ENCODE measurements around the gene MYEOV.

DNA sequence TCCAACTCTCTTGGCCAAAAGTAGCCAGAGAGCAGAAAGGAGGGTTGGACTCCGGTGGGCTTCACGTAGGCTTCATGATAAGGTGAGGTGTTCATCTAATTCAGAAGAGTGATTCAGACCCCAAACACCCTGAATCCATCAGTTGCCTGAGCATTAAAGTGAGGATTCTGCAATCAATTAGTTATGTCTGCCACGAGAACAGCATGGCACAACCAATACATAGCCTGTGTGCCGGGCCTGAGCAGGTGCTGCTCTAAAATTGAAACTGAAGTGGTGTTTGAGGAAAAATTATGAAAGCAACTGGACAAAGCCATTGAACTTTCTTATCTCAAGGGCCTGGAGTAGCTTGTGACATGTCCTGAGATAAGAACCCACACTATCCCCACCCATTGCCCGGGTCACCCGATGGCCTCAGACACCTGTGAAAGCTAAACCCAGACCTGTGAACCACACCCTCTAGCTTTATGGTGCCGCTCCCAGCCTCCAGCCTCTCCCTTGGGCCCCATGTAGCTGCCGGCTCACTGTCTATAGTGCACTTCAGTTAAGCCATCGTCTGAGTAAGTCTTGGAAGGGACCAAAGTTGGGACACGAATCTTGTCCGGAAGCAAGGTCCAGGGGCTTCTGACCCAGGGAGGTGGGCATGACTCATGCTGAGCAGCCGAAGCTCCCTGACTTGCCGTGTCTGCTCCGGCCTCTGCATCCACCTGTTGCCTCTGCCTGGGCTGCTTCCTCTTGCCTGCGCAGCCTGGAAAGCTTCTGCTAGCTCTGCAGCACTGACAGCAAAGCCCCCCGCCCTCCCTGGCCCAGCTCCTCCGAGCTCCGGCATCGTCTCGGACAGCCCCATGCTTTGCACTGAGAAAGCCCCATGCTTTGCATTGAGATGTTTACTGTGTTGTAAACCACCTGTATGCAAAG is 5.7 kb upstream of the MYEOV start:
- TF ChIP-seq, protein P1, sequence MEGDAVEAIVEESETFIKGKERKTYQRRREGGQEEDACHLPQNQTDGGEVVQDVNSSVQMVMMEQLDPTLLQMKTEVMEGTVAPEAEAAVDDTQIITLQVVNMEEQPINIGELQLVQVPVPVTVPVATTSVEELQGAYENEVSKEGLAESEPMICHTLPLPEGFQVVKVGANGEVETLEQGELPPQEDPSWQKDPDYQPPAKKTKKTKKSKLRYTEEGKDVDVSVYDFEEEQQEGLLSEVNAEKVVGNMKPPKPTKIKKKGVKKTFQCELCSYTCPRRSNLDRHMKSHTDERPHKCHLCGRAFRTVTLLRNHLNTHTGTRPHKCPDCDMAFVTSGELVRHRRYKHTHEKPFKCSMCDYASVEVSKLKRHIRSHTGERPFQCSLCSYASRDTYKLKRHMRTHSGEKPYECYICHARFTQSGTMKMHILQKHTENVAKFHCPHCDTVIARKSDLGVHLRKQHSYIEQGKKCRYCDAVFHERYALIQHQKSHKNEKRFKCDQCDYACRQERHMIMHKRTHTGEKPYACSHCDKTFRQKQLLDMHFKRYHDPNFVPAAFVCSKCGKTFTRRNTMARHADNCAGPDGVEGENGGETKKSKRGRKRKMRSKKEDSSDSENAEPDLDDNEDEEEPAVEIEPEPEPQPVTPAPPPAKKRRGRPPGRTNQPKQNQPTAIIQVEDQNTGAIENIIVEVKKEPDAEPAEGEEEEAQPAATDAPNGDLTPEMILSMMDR (IDR thresholded peaks at IDR 0.05; ENCODE audit: control extremely low read depth in 1 of 3, insufficient read depth in 1 of 3, low read depth in 1 of 3, low read length in 3 of 3) = no peak
- TF ChIP-seq SUZ12 (IDR thresholded peaks at IDR 0.05; ENCODE audit: low read length) = no peak

All from H1 (cell line).